Kasumi-1 (cell line): ENCODE results near the gene CEBPE.

Experiments
- DNase-seq, 2 experiments: peaks; one replicate each; lab custom pipeline; 2025; lab: John Stamatoyannopoulos, UW

The CEBPE gene

GRCh38 chr14:23076785-23077408, 42.2 kb downstream of the CEBPE start:
- DNase-seq = no peak

- DNase-seq = no peak
These were observed 44.1 kb downstream of the CEBPE start for GRCh38 chr14:23074906-23075305.

GRCh38 chr14:23071921-23072539, 47.0 kb downstream of the CEBPE start:
- no peak for DNase-seq

GRCh38 chr14:23071244-23071920, 47.7 kb downstream of the CEBPE start:
- DNase-seq = no peak

- DNase-seq = no peak
These were observed 48.6 kb downstream of the CEBPE start for GRCh38 chr14:23070262-23071129.

GRCh38 chr14:23069413-23069806, 49.6 kb downstream of the CEBPE start:
- DNase-seq = no peak

- DNase-seq = no peak
These were observed 50.2 kb downstream of the CEBPE start for GRCh38 chr14:23068789-23069412.

GRCh38 chr14:23067847-23068788, 50.9 kb downstream of the CEBPE start:
- DNase-seq = no peak
